IPS-15b (cell line): ENCODE data around the gene GALNT9.

Experiments
- H3K27me3 ChIP-seq: one replicate; pipeline ENCODE4 v1.6.1; 2013; ENCODE audit warnings: low read length; ENCODE audit not compliant: control insufficient read depth, insufficient read depth
- H3K36me3 ChIP-seq: one replicate; pipeline ENCODE4 v1.6.1; 2013; ENCODE audit warnings: low read length; ENCODE audit not compliant: control insufficient read depth, insufficient read depth
- H3K4me1 ChIP-seq: one replicate; pipeline ENCODE4 v1.6.1; 2013; ENCODE audit warnings: mild to moderate bottlenecking, low read length; ENCODE audit not compliant: control insufficient read depth, insufficient read depth
- H3K4me3 ChIP-seq: one replicate; pipeline ENCODE4 v1.5.1; 2013; ENCODE audit warnings: low read depth, low read length
- H3K9ac ChIP-seq: one replicate; pipeline ENCODE4 v1.6.1; 2013; ENCODE audit warnings: low read depth, mild to moderate bottlenecking, low read length
- H3K9me3 ChIP-seq: one replicate; pipeline ENCODE4 v1.6.1; 2013; ENCODE audit warnings: mild to moderate bottlenecking, low read length; ENCODE audit not compliant: control insufficient read depth, insufficient read depth

GALNT9 gene

GRCh38 chr12:132346471-132347175 is 17.2 kb upstream of the GALNT9 start:
- H3K9me3 ChIP-seq = no peaks in the 10 kb centered on the region
- H3K27me3 ChIP-seq = peaks cover 2% of the 10 kb centered on the region
- H3K4me1 ChIP-seq = no peaks in the 10 kb centered on the region
- no peak overlapping the region for H3K9ac ChIP-seq
- H3K4me3 ChIP-seq = no peak overlapping the region
- H3K36me3 ChIP-seq = no peaks in the 10 kb centered on the region

- H3K27me3 ChIP-seq = peaks cover under 1% of the 10 kb centered on the region
- H3K4me1 ChIP-seq = no peaks in the 10 kb centered on the region
- H3K9ac ChIP-seq = no peak overlapping the region
- no peak overlapping the region for H3K4me3 ChIP-seq
- H3K9me3 ChIP-seq = no peaks in the 10 kb centered on the region
- no peaks in the 10 kb centered on the region for H3K36me3 ChIP-seq
Observed at GRCh38 chr12:132345561-132346200, 16.3 kb upstream of the GALNT9 start.

- no peaks in the 10 kb centered on the region for H3K27me3 ChIP-seq
- H3K4me1 ChIP-seq = no peaks in the 10 kb centered on the region
- no peaks in the 10 kb centered on the region for H3K36me3 ChIP-seq
- H3K4me3 ChIP-seq = no peak overlapping the region
- no peaks in the 10 kb centered on the region for H3K9me3 ChIP-seq
- H3K9ac ChIP-seq = no peak overlapping the region
Observed at GRCh38 chr12:132345126-132345525, 15.7 kb upstream of the GALNT9 start.

- no peaks in the 10 kb centered on the region for H3K27me3 ChIP-seq
Observed at GRCh38 chr12:132344601-132345000, 15.2 kb upstream of the GALNT9 start.

GRCh38 chr12:132344181-132344580 is 14.8 kb upstream of the GALNT9 start:
- no peak overlapping the region for H3K9ac ChIP-seq
- no peaks in the 10 kb centered on the region for H3K27me3 ChIP-seq
- H3K4me3 ChIP-seq = no peak overlapping the region
- no peaks in the 10 kb centered on the region for H3K36me3 ChIP-seq
- no peaks in the 10 kb centered on the region for H3K9me3 ChIP-seq
- H3K4me1 ChIP-seq = no peaks in the 10 kb centered on the region

More at GRCh38 chr12:132344601-132345000, 15.2 kb upstream of the GALNT9 start:
- Histone ChIP-seq H3K9me3 (no peaks in the 10 kb centered on the region), H3K4me3 (no peak overlapping the region), H3K4me1 (no peaks in the 10 kb centered on the region), H3K36me3 (no peaks in the 10 kb centered on the region), H3K9ac (no peak overlapping the region)

GRCh38 chr12:132343294-132344004 is 14.1 kb upstream of the GALNT9 start:
- no peak overlapping the region for H3K4me3 ChIP-seq
- no peaks in the 10 kb centered on the region for H3K36me3 ChIP-seq
- no peak overlapping the region for H3K9ac ChIP-seq
- H3K9me3 ChIP-seq = no peaks in the 10 kb centered on the region
- H3K27me3 ChIP-seq = no peaks in the 10 kb centered on the region
- no peaks in the 10 kb centered on the region for H3K4me1 ChIP-seq

- no peaks in the 10 kb centered on the region for H3K27me3 ChIP-seq
- no peaks in the 10 kb centered on the region for H3K36me3 ChIP-seq
- H3K4me3 ChIP-seq = no peak overlapping the region
- no peaks in the 10 kb centered on the region for H3K9me3 ChIP-seq
- H3K4me1 ChIP-seq = no peaks in the 10 kb centered on the region
- H3K9ac ChIP-seq = no peak overlapping the region
Observed at GRCh38 chr12:132342251-132343227, 13.2 kb upstream of the GALNT9 start.

- Histone ChIP-seq H3K4me1 (no peaks in the 10 kb centered on the region), H3K9ac (no peak overlapping the region), H3K36me3 (no peaks in the 10 kb centered on the region), H3K27me3 (no peaks in the 10 kb centered on the region), H3K9me3 (no peaks in the 10 kb centered on the region), H3K4me3 (no peak overlapping the region)
Observed at GRCh38 chr12:132341318-132342050, 12.1 kb upstream of the GALNT9 start.

- H3K4me3 ChIP-seq = no peak overlapping the region
- H3K36me3 ChIP-seq = no peaks in the 10 kb centered on the region
- H3K9me3 ChIP-seq = no peaks in the 10 kb centered on the region
- peaks cover 2% of the 10 kb centered on the region for H3K27me3 ChIP-seq
- no peak overlapping the region for H3K9ac ChIP-seq
- H3K4me1 ChIP-seq = no peaks in the 10 kb centered on the region
Observed at GRCh38 chr12:132340266-132341035, 11.1 kb upstream of the GALNT9 start.

- no peaks in the 10 kb centered on the region for H3K9me3 ChIP-seq
- H3K27me3 ChIP-seq = peaks cover 5% of the 10 kb centered on the region
- no peaks in the 10 kb centered on the region for H3K36me3 ChIP-seq
- H3K4me3 ChIP-seq = no peak overlapping the region
- H3K9ac ChIP-seq = no peak overlapping the region
- H3K4me1 ChIP-seq = no peaks in the 10 kb centered on the region
Observed at GRCh38 chr12:132339856-132340255, 10.5 kb upstream of the GALNT9 start.
